Testis (tissue), 3 donors: ENCODE data around the gene TGM3. TPM values are rescaled to one million over a fixed set of nuclear protein-coding genes. Genes with fewer than 3 reads are reported as not detected.

ENCODE experiments used
- DNase-seq: peaks from one replicate; pipeline ENCODE4 v3.0.0-alpha.2; 2019
- H3K27ac ChIP-seq, 2 donors: fragments of 200-600 bp; sonication (generic); one replicate each; pipeline ENCODE4 v1.5.1; 2019
- H3K27me3 ChIP-seq: fragments of 200-600 bp; sonication (generic); one replicate; pipeline ENCODE4 v1.5.1; 2019
- H3K36me3 ChIP-seq: fragments of 200-600 bp; sonication (generic); one replicate; pipeline ENCODE4 v1.5.1; 2017; ENCODE audit warnings: low read depth; ENCODE audit errors: missing control alignments
- H3K4me1 ChIP-seq: fragments of 200-600 bp; sonication (generic); one replicate; pipeline ENCODE4 v1.5.1; 2019
- H3K4me3 ChIP-seq, 2 donors: fragments of 200-600 bp; sonication (generic); one replicate each; pipeline ENCODE4 v1.5.1; 2017 to 2019
- H3K9me3 ChIP-seq: fragments of 200-600 bp; sonication (generic); one replicate; pipeline ENCODE4 v1.5.1; 2017
- CTCF ChIP-seq, 3 experiments: fragments of 450-650 bp in 2 of 3; fragments of 200-600 bp in 1 of 3; sonication (generic) in 1 of 3; IDR thresholded peaks; one replicate each; pipeline ENCODE4 v1.5.1; 2016 to 2019; ENCODE audit warnings: antibody characterized with exemption in 3 of 3, mild to moderate bottlenecking in 2 of 3, moderate library complexity in 1 of 3
- POLR2A ChIP-seq: fragments of 450-650 bp; IDR thresholded peaks from one replicate; pipeline ENCODE4 v1.6.1; 2017; ENCODE audit warnings: antibody characterized with exemption, mild to moderate bottlenecking, moderate library complexity
- WGBS, 2 donors: methylation state at CpG; one replicate each; pipeline ENCODE4 v1.1.5; 2018; 5-methylcytosine and 5-hydroxymethylcytosine counted together
- intact Hi-C: fragments of 100-400 bp; cut with DNase I; formaldehyde crosslinking; loops from one replicate; pipeline ENCODE4 v1.15.1; 2023; ENCODE audit warnings: low total_unique reads
- polyA plus RNA-seq: library from polyadenylated mRNA; stranded (reverse); fragments of 350-450 nt; fragmentation: Illumina TruSeq; extraction: RNeasy Lipid Tissue Mini Kit (QIAGEN cat#74804); gene quantifications from one replicate; pipeline ENCODE4 v1.2.3, GENCODE V29; 2014; ENCODE audit warnings: low read depth, low replicate concordance; ENCODE audit not compliant: insufficient read depth
- total RNA-seq, 2 donors: library from RNA; depleted of rRNA; stranded (reverse); fragments of >200 nt; gene quantifications; one replicate each; pipeline ENCODE4 v1.2.3, GENCODE V29; 2016

Gene TGM3
- total and polyA plus RNA-seq, 3 donors from 2014 or later, result 2.6 to 4.9 (median 3.1) TPM

- no peak for TF ChIP-seq CTCF (IDR thresholded peaks at IDR 0.05)
- TF ChIP-seq POLR2A, result no peak
- Histone ChIP-seq H3K36me3 (no peaks in the 10 kb centered on the region), H3K4me3 (no peak overlapping the region), H3K9me3 (no peaks in the 10 kb centered on the region), H3K4me1 (no peaks in the 10 kb centered on the region), H3K27me3 (no peaks in the 10 kb centered on the region), H3K27ac (no peak overlapping the region)
- WGBS, 2 donors, result 68 to 72% methylated on average over 8 to 9 of the region's 9 CpGs
- DNase-seq, result peak; percentile 23
- intact Hi-C loops, result no loop called here
Measured at GRCh38 chr20:2299301-2299700, 3.5 kb downstream of the TGM3 start.

DNA sequence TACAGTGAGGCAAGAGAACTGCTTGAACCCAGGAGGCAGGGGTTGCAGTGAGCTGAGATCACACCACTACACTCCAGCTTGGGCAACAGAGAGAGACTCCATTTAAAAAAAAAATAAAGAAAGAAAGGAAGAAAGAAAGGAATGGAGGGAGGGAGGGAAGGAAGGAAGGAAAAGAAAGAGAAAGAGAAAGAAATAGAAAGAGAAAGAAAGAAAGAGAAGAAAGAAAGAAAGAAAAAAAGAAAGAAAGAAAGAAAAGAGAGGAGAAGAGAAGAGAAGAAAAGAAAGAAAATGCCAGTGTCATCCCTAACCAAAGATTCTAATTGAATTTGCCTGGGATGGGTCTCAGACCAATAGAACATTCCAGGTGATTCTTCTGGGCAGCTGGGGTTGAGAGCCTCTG is 4.2 kb downstream of the TGM3 start:
- no peaks in the 10 kb centered on the region for H3K9me3 ChIP-seq
- H3K36me3 ChIP-seq, result no peaks in the 10 kb centered on the region
- H3K4me3 ChIP-seq, result no peak overlapping the region
- TF ChIP-seq CTCF (IDR thresholded peaks at IDR 0.05) (no peak), POLR2A (no peak)
- no peaks in the 10 kb centered on the region for H3K4me1 ChIP-seq
- DNase-seq, result no peak
- no peak overlapping the region for H3K27ac ChIP-seq
- no peaks in the 10 kb centered on the region for H3K27me3 ChIP-seq
- intact Hi-C loops, result no loop called here

DNA sequence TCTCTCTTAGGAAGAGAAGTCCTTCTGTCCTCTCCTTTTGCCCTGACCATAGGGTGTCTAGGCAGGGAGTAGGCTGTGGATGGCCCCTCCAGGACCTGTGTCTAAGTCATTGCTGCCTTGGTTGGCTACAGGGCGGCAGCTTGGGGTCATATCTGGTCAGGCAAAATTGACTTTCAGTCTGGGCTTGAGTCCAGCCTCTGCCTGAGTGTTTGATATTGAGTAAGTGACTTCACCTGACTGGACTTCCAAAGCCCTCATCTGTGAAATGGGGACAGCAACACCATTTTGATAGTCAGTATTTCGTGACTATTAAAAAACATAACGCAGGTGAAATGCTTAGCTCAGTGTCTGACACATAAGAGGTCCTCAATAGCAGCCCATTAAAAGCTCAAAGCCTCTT is 4.6 kb downstream of the TGM3 start:
- no peaks in the 10 kb centered on the region for H3K36me3 ChIP-seq
- no peak for TF ChIP-seq POLR2A
- TF ChIP-seq CTCF (IDR thresholded peaks at IDR 0.05), result no peak
- no peaks in the 10 kb centered on the region for H3K9me3 ChIP-seq
- intact Hi-C loops, result no loop called here
- WGBS, 2 donors, result 68 to 77% methylated on average over 3 of the region's 3 CpGs
- no peak for DNase-seq
- H3K27me3 ChIP-seq, result no peaks in the 10 kb centered on the region
- no peaks in the 10 kb centered on the region for H3K4me1 ChIP-seq
- no peak overlapping the region for H3K4me3 ChIP-seq
- no peak overlapping the region for H3K27ac ChIP-seq

DNA sequence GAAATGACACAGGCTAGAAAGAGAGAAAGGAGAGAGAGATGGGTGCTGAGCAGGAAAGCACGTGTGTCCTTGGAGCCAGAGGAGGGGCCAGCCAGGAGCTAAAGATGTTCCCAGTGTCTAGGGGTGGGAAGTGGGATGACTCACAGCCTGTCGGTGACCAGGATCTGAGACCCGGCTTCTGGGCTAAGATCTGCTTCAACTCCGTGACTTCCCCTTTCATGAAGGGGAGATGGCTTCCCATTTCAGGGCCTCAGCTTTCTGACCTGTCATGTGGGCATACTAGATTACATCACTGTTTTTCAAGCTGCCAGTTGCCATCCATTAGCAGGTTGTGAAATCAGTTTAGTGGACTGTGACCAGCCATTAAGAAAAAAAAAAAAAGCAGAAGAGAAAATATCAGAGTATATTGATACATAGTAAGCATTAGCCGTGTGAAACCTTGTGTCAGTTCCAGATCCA is 5.4 kb downstream of the TGM3 start:
- 46 to 49% methylated on average over 5 of the region's 5 CpGs for WGBS, 2 donors

More for the DNA sequence above, 5.4 kb downstream of the TGM3 start:
- no peak overlapping the region for H3K27ac ChIP-seq
- peak; percentile 49 for DNase-seq
- intact Hi-C loops, result no loop called here
- H3K27me3 ChIP-seq, result no peaks in the 10 kb centered on the region
- H3K36me3 ChIP-seq, result no peaks in the 10 kb centered on the region
- no peak for TF ChIP-seq CTCF (IDR thresholded peaks at IDR 0.05)
- no peak for TF ChIP-seq POLR2A
- H3K9me3 ChIP-seq, result no peaks in the 10 kb centered on the region
- no peak overlapping the region for H3K4me3 ChIP-seq
- no peaks in the 10 kb centered on the region for H3K4me1 ChIP-seq
